Hematopoietic multipotent progenitor cell treated with erythropoietin and hydrocortisone succinate and interleukin-3 and kit ligand, for 15 days (in vitro differentiated cells): ENCODE measurements around the gene RNF225.
"Not testable (repeated sequence)": the region's sequence is repeated elsewhere in the genome, so short reads cannot be mapped to it uniquely, and the experiment has no call there.

Experiments
- DNase-seq: peaks from one replicate; pipeline ENCODE4 v3.0.0-alpha.2; 2015; ENCODE audit warnings: low spot score

Gene RNF225

GRCh38 chr19:58362272-58362994 is 33.0 kb upstream of the RNF225 start, which contains the start of gene ZNF497:
ZNF497 (minus strand) TSS chr19:58362751; CDS start chr19:58357635, 5,116 bp downstream.
- peak; percentile 96 for DNase-seq

- no peak for DNase-seq
These were observed 31.3 kb upstream of the RNF225 start for GRCh38 chr19:58364146-58364545.

GRCh38 chr19:58366585-58367430 is 28.6 kb upstream of the RNF225 start:
- DNase-seq = no peak

- no peak for DNase-seq
These were observed 27.6 kb upstream of the RNF225 start for GRCh38 chr19:58367698-58368454.

- DNase-seq = no peak
These were observed 26.7 kb upstream of the RNF225 start for GRCh38 chr19:58368561-58369360.

GRCh38 chr19:58372311-58373133 is 22.9 kb upstream of the RNF225 start:
- DNase-seq = no peak

- no peak for DNase-seq
These were observed 21.3 kb upstream of the RNF225 start for GRCh38 chr19:58374200-58374599.

GRCh38 chr19:58376724-58377123 is 18.7 kb upstream of the RNF225 start:
- not testable (repeated sequence) for DNase-seq

GRCh38 chr19:58379246-58379645 is 16.2 kb upstream of the RNF225 start:
- DNase-seq = no peak

- DNase-seq = peak; percentile 26
These were observed 15.3 kb upstream of the RNF225 start for GRCh38 chr19:58380037-58380661.

GRCh38 chr19:58380662-58381459 is 14.6 kb upstream of the RNF225 start, which contains the start of gene ZNF837:
ZNF837 (minus strand) TSS chr19:58381030; CDS start chr19:58369332, 11,698 bp downstream.
- DNase-seq = peak; percentile 100

- DNase-seq = no peak
These were observed 13.8 kb upstream of the RNF225 start for GRCh38 chr19:58381460-58382212.

- no peak for DNase-seq
These were observed 12.4 kb upstream of the RNF225 start for GRCh38 chr19:58382997-58383603.

- DNase-seq = no peak
These were observed 10.1 kb upstream of the RNF225 start for GRCh38 chr19:58385313-58385890.

GRCh38 chr19:58385891-58386575 is 9.4 kb upstream of the RNF225 start:
- no peak for DNase-seq

GRCh38 chr19:58386576-58387337 is 8.7 kb upstream of the RNF225 start, which contains the start of gene RPS5:
RPS5 (plus strand) TSS chr19:58387269; CDS start chr19:58388138, 869 bp downstream.
- peak; percentile 99 for DNase-seq
